Subcutaneous adipose tissue (tissue), 4 donors: Measurements from ENCODE around the gene RRAS2. TPM values are rescaled to one million over a fixed set of nuclear protein-coding genes. Genes with fewer than 3 reads are reported as not detected.

Experiments
- CTCF ChIP-seq: fragments of 450-650 bp; IDR thresholded peaks from one replicate; pipeline ENCODE4 v1.5.1; 2016; ENCODE audit warnings: low read depth, mild to moderate bottlenecking, control low read depth, antibody characterized with exemption, moderate library complexity
- total RNA-seq, 4 donors: library from RNA; depleted of rRNA; stranded (reverse); fragments of >200 nt; gene quantifications; one replicate each; pipeline ENCODE4 v1.1.0, GENCODE V29; 2016

RRAS2 gene
- total RNA-seq: 10 to 100 TPM; 56.9 to 95.4 (median 64.6) TPM

GRCh38 chr11:14358729-14359439 lies at the start of gene RRAS2:
TSS of gene RRAS2 (minus strand) at chr11:14359183. CDS start at chr11:14358870, 313 bp downstream.
- no peak for TF ChIP-seq CTCF

GRCh38 chr11:14408612-14409011 lies 49.6 kb upstream of the RRAS2 start:
- no peak for TF ChIP-seq CTCF

GRCh38 chr11:14399087-14399486 lies 40.1 kb upstream of the RRAS2 start:
- TF ChIP-seq CTCF: no peak

- TF ChIP-seq CTCF: no peak
Observed at GRCh38 chr11:14396273-14396672, 37.3 kb upstream of the RRAS2 start.

DNA sequence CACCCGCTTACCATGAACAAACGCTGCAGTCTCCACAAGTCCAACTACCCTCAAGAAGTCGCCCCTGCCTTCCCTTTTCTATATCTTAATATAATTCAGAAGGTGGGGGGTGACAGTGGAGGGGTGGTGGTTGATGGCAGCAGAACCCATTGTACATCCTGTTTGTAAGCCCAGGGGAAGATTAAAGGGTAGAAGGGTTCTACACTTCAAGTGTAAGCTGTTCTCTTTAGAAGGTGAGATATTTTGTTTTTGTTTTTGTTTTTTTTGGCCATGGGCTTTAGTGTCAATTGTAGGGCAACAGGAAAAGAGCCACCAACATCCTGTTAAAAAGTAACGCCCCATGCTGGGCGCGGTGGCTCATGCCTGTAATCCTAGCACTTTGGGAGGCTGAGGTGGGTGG lies 34.9 kb upstream of the RRAS2 start:
- TF ChIP-seq CTCF: no peak

GRCh38 chr11:14393129-14393528 lies 34.1 kb upstream of the RRAS2 start:
- no peak for TF ChIP-seq CTCF

DNA sequence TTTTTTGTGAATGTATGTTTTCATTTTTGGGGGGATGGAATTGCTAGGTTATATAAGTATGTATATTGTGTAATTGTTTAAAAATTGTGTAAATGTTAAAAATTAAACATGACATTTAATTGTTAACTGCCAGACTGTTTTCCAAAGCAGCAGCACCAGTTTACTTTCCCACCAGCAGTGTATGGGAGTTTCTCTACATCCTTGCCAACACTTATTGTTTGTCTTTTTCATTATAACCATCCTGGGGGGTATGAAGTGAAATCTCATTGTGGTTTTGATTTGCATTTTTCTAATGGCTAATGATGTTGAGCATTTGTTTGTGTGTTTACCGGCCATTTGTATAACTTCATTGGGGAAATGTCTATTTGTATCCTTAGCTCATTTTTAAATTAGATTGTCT lies 31.7 kb upstream of the RRAS2 start:
- no peak for TF ChIP-seq CTCF
